WERI-Rb-1 (cell line): ENCODE measurements around the gene DGKD.

Source experiments
- DNase-seq: peaks from one replicate; pipeline ENCODE4 v3.0.0-alpha.2; 2020
- H3K27ac ChIP-seq: fragments of 250-450 bp; sonication (Bioruptor Pico); 2 replicates; pipeline ENCODE4 v1.5.1; 2020; ENCODE audit warnings: mild to moderate bottlenecking, moderate library complexity
- H3K27me3 ChIP-seq: fragments of 250-450 bp; sonication (Bioruptor Pico); 2 replicates; pipeline ENCODE4 v1.5.1; 2021; ENCODE audit warnings: mild to moderate bottlenecking, low read depth, moderate library complexity; ENCODE audit not compliant: insufficient read depth, severe bottlenecking
- H3K36me3 ChIP-seq: fragments of 250-450 bp; sonication (Bioruptor Pico); 2 replicates; pipeline ENCODE4 v1.5.1; 2020; ENCODE audit warnings: mild to moderate bottlenecking, moderate library complexity
- H3K4me3 ChIP-seq: 2 replicates; pipeline ENCODE4 v1.5.1; 2011; ENCODE audit warnings: low read depth, mild to moderate bottlenecking, control low read depth, low read length
- H3K9me3 ChIP-seq: fragments of 250-450 bp; sonication (Bioruptor Pico); 2 replicates; pipeline ENCODE4 v1.5.1; 2021; ENCODE audit warnings: mild to moderate bottlenecking, moderate library complexity; ENCODE audit not compliant: severe bottlenecking
- CTCF ChIP-seq: IDR thresholded peaks from 2 replicates; pipeline ENCODE4 v1.5.1; 2011; ENCODE audit warnings: low read depth, mild to moderate bottlenecking, control low read depth, inconsistent platforms, low read length

Gene DGKD

GRCh38 chr2:233358335-233358734, 4.0 kb downstream of the DGKD start:
- Histone ChIP-seq H3K9me3 (no peaks in the 10 kb centered on the region), H3K27ac (no peak overlapping the region), H3K4me3 (no peak overlapping the region), H3K27me3 (no peaks in the 10 kb centered on the region), H3K36me3 (peaks cover 5% of the 10 kb centered on the region; the same call in 1 of the 2 replicates)
- no peak for TF ChIP-seq CTCF
- no peak for DNase-seq

- no peak overlapping the region for H3K27ac ChIP-seq
- no peak for DNase-seq
- H3K9me3 ChIP-seq: no peaks in the 10 kb centered on the region
- no peak overlapping the region for H3K4me3 ChIP-seq
- no peaks in the 10 kb centered on the region for H3K27me3 ChIP-seq
- peaks cover 8% of the 10 kb centered on the region for H3K36me3 ChIP-seq
- no peak for TF ChIP-seq CTCF
Observed at GRCh38 chr2:233358947-233359346, 4.7 kb downstream of the DGKD start.

GRCh38 chr2:233359823-233360222, 5.5 kb downstream of the DGKD start:
- Histone ChIP-seq H3K36me3 (peaks cover 10% of the 10 kb centered on the region), H3K4me3 (no peak overlapping the region), H3K9me3 (no peaks in the 10 kb centered on the region), H3K27me3 (no peaks in the 10 kb centered on the region), H3K27ac (no peak overlapping the region)
- DNase-seq: no peak
- no peak for TF ChIP-seq CTCF

GRCh38 chr2:233360771-233361176, 6.5 kb downstream of the DGKD start:
- Histone ChIP-seq H3K4me3 (peak overlapping the region; percentile 15; the same call in 1 of the 2 replicates), H3K9me3 (no peaks in the 10 kb centered on the region), H3K27ac (peak overlapping the region; percentile 54), H3K36me3 (peaks cover 10% of the 10 kb centered on the region), H3K27me3 (no peaks in the 10 kb centered on the region)
- peak; percentile 52 for DNase-seq
- no peak for TF ChIP-seq CTCF

- Histone ChIP-seq H3K4me3 (no peak overlapping the region), H3K27me3 (no peaks in the 10 kb centered on the region), H3K36me3 (peaks cover 10% of the 10 kb centered on the region), H3K27ac (peak overlapping the region; percentile 54), H3K9me3 (no peaks in the 10 kb centered on the region)
- TF ChIP-seq CTCF: no peak
- no peak for DNase-seq
Observed at GRCh38 chr2:233361297-233361696, 7.0 kb downstream of the DGKD start.

- DNase-seq: no peak
- no peak for TF ChIP-seq CTCF
- no peak overlapping the region for H3K4me3 ChIP-seq
- no peaks in the 10 kb centered on the region for H3K27me3 ChIP-seq
- no peak overlapping the region for H3K27ac ChIP-seq
- H3K9me3 ChIP-seq: no peaks in the 10 kb centered on the region
- H3K36me3 ChIP-seq: peaks cover 8% of the 10 kb centered on the region
Observed at GRCh38 chr2:233362742-233363141, 8.4 kb downstream of the DGKD start.
